CD4-positive, alpha-beta T cell treated with Interferon alpha-2 for 1 hour (primary cell): ENCODE measurements around the gene ZNF423.
"Not testable (repeated sequence)": the region's sequence is repeated elsewhere in the genome, so short reads cannot be mapped to it uniquely, and the experiment has no call there.

Source experiments
- DNase-seq, 2 donors: peaks; one replicate each; pipeline ENCODE4 v3.0.0-alpha.2; 2020 to 2022

Gene ZNF423

GRCh38 chr16:49521734-49522325 lies 334.1 kb downstream of the ZNF423 start:
- DNase-seq, result no peak

- DNase-seq, result no peak
Measured at GRCh38 chr16:49520492-49521038, 335.3 kb downstream of the ZNF423 start.

GRCh38 chr16:49519741-49520140 lies 336.2 kb downstream of the ZNF423 start:
- no peak for DNase-seq

GRCh38 chr16:49519008-49519656 lies 336.8 kb downstream of the ZNF423 start:
- no peak for DNase-seq

GRCh38 chr16:49516382-49517036 lies 339.4 kb downstream of the ZNF423 start:
- DNase-seq, result no peak

GRCh38 chr16:49515861-49516260 lies 340.1 kb downstream of the ZNF423 start:
- DNase-seq, result no peak

- DNase-seq, result no peak
Measured at GRCh38 chr16:49515016-49515565, 340.8 kb downstream of the ZNF423 start.

GRCh38 chr16:49514073-49514980 lies 341.6 kb downstream of the ZNF423 start:
- DNase-seq, result no peak

- DNase-seq, result no peak
Measured at GRCh38 chr16:49513040-49513439, 342.9 kb downstream of the ZNF423 start.

- no peak for DNase-seq
Measured at GRCh38 chr16:49510654-49511305, 345.1 kb downstream of the ZNF423 start.

GRCh38 chr16:49510141-49510540 lies 345.8 kb downstream of the ZNF423 start:
- no peak for DNase-seq

GRCh38 chr16:49506058-49507013 lies 349.6 kb downstream of the ZNF423 start:
- not testable (repeated sequence) for DNase-seq

- DNase-seq, result no peak
Measured at GRCh38 chr16:49505556-49505955, 350.4 kb downstream of the ZNF423 start.

GRCh38 chr16:49504626-49505025 lies 351.3 kb downstream of the ZNF423 start:
- DNase-seq, result no peak

- DNase-seq, result no peak
Measured at GRCh38 chr16:49504023-49504364, 351.9 kb downstream of the ZNF423 start.

GRCh38 chr16:49503256-49504022 lies 352.5 kb downstream of the ZNF423 start:
- DNase-seq, result no peak

- DNase-seq, result no peak
Measured at GRCh38 chr16:49502136-49502881, 353.6 kb downstream of the ZNF423 start.

GRCh38 chr16:49499869-49500610 lies 355.9 kb downstream of the ZNF423 start:
- no peak for DNase-seq

GRCh38 chr16:49499414-49499785 lies 356.5 kb downstream of the ZNF423 start:
- DNase-seq, result no peak
